ENCODE results near the gene SPTBN4. TPM values are rescaled to one million over a fixed set of nuclear protein-coding genes. Genes with fewer than 3 reads are reported as not detected.

Gene SPTBN4
- total RNA-seq, 3 donors from 2014 or later, result 1.3 to 1.6 (median 1.6) TPM

DNA sequence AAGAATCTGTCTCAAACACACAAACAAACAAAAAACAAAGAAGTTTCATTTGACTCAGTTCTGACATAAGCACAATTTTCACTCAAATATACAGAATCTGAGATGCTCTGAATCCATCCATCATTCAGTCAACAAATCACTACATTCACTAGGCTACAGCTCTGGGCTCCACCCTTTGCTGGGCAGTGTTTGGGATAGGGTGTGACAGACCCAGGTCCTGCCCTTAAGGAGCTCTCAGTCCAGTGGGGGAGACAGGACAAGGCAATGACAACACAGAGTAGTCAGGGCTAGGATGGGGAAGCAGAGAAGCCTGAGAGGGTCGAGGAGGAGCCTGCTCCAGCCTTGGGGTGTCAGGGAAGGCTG is 45.3 kb downstream of the SPTBN4 start:
- TF ChIP-seq CTCF (IDR thresholded peaks at IDR 0.05) (no peak), POLR2A (IDR thresholded peaks at IDR 0.05) (no peak), POLR2AphosphoS5 (IDR thresholded peaks at IDR 0.05) (no peak)
- Histone ChIP-seq H3K36me3 (no peaks in the 10 kb centered on the region), H3K27ac (no peak overlapping the region), H3K4me3 (peak overlapping the region in 1 of 3 donors; percentile 58), H3K9me3 (no peaks in the 10 kb centered on the region), H3K27me3 (peaks cover 0 to 27% of the 10 kb centered on the region in 2 donors), H3K4me1 (no peaks in the 10 kb centered on the region)
- intact Hi-C loops (cut with DNase I; ENCODE audit: low total_unique reads), result no loop called here
- no peak for DNase-seq (ENCODE audit: low spot score in 2 of 2)

- Histone ChIP-seq H3K9me3 (no peaks in the 10 kb centered on the region), H3K4me3 (peak overlapping the region in 2 of 3 donors; percentile 35 to 58), H3K36me3 (no peaks in the 10 kb centered on the region), H3K27ac (no peak overlapping the region), H3K4me1 (no peaks in the 10 kb centered on the region), H3K27me3 (peaks cover 0 to 27% of the 10 kb centered on the region in 2 donors)
- intact Hi-C loops (cut with DNase I; ENCODE audit: low total_unique reads), result no loop called here
- no peak for TF ChIP-seq CTCF (IDR thresholded peaks at IDR 0.05)
- TF ChIP-seq POLR2A (IDR thresholded peaks at IDR 0.05), result no peak
- no peak for TF ChIP-seq POLR2AphosphoS5 (IDR thresholded peaks at IDR 0.05)
- no peak for DNase-seq (ENCODE audit: low spot score in 2 of 2)
Measured at GRCh38 chr19:40512473-40513344, 45.9 kb downstream of the SPTBN4 start.

DNA sequence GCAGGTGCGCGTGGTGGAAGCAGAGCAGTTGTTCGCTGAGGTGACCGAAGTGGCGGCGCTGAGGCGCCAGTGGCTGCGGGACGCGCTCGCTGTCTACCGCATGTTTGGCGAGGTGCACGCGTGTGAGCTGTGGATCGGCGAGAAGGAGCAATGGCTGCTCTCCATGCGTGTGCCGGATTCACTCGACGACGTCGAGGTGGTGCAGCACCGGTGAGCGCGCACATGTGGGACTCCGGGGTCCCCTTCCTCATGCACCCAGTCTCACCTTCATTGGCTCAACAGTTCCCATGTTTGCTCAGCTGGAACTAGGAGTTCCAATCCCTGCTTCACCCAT is 46.5 kb downstream of the SPTBN4 start:
- no peak for DNase-seq (ENCODE audit: low spot score in 2 of 2)
- TF ChIP-seq POLR2A (IDR thresholded peaks at IDR 0.05), result no peak
- no peak for TF ChIP-seq POLR2AphosphoS5 (IDR thresholded peaks at IDR 0.05)
- TF ChIP-seq CTCF (IDR thresholded peaks at IDR 0.05), result no peak
- peak overlapping the region in 1 of 3 donors; percentile 58 for H3K4me3 ChIP-seq
- H3K4me1 ChIP-seq, result no peaks in the 10 kb centered on the region
- intact Hi-C loops (cut with DNase I; ENCODE audit: low total_unique reads), result no loop called here
- no peak overlapping the region for H3K27ac ChIP-seq
- H3K27me3 ChIP-seq, result peaks cover 0 to 30% of the 10 kb centered on the region in 2 donors
- H3K36me3 ChIP-seq, result no peaks in the 10 kb centered on the region
- H3K9me3 ChIP-seq, result no peaks in the 10 kb centered on the region

GRCh38 chr19:40513741-40514315 is 47.0 kb downstream of the SPTBN4 start:
- TF ChIP-seq CTCF (IDR thresholded peaks at IDR 0.05) (no peak), POLR2AphosphoS5 (IDR thresholded peaks at IDR 0.05) (no peak), POLR2A (IDR thresholded peaks at IDR 0.05) (no peak)
- intact Hi-C loops (cut with DNase I; ENCODE audit: low total_unique reads), result no loop called here
- Histone ChIP-seq H3K36me3 (no peaks in the 10 kb centered on the region), H3K27me3 (peaks cover 0 to 31% of the 10 kb centered on the region in 2 donors), H3K4me3 (no peak overlapping the region), H3K27ac (no peak overlapping the region), H3K4me1 (no peaks in the 10 kb centered on the region), H3K9me3 (no peaks in the 10 kb centered on the region)
- DNase-seq (ENCODE audit: low spot score in 2 of 2), result no peak

DNA sequence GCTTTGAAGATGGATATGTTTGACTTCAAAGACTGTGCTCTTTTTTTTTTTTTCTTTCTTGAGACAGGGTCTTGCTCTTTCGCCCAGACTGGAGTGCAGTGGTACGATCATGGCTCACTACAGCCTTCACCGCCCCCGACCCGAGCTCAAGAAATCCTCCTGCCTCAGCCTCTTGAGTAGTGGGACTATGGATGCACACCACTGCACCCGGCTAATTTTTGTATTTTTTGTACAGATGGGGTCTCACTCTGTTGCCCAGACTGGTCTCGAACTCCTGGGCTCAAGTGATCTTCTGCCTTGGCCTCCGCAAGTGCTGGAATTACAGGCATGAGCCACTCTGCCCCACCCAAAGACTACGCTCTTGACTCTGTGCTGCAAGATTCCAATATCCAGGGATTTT is 50.4 kb downstream of the SPTBN4 start:
- TF ChIP-seq POLR2A (IDR thresholded peaks at IDR 0.05) (no peak), POLR2AphosphoS5 (IDR thresholded peaks at IDR 0.05) (no peak), CTCF (IDR thresholded peaks at IDR 0.05) (no peak)
- DNase-seq (ENCODE audit: low spot score in 2 of 2), result no peak
- H3K9me3 ChIP-seq, result no peaks in the 10 kb centered on the region
- no peaks in the 10 kb centered on the region for H3K36me3 ChIP-seq
- no peak overlapping the region for H3K27ac ChIP-seq
- intact Hi-C loops (cut with DNase I; ENCODE audit: low total_unique reads), result loop anchor here (1.0 kb wide), 1 partner anchor 25 kb away; no protein-coding TSS in a partner anchor
- H3K4me3 ChIP-seq, result no peak overlapping the region
- H3K4me1 ChIP-seq, result no peaks in the 10 kb centered on the region
- H3K27me3 ChIP-seq, result peaks cover 0 to 40% of the 10 kb centered on the region in 2 donors
